ENCODE measurements around the gene FADS2.

FADS2 gene

GRCh38 chr11:61910187-61911127 lies 82.4 kb downstream of the FADS2 start:
- DNase-seq = no peak

- no peak for DNase-seq
Measured at GRCh38 chr11:61911128-61911700, 83.1 kb downstream of the FADS2 start.

DNA sequence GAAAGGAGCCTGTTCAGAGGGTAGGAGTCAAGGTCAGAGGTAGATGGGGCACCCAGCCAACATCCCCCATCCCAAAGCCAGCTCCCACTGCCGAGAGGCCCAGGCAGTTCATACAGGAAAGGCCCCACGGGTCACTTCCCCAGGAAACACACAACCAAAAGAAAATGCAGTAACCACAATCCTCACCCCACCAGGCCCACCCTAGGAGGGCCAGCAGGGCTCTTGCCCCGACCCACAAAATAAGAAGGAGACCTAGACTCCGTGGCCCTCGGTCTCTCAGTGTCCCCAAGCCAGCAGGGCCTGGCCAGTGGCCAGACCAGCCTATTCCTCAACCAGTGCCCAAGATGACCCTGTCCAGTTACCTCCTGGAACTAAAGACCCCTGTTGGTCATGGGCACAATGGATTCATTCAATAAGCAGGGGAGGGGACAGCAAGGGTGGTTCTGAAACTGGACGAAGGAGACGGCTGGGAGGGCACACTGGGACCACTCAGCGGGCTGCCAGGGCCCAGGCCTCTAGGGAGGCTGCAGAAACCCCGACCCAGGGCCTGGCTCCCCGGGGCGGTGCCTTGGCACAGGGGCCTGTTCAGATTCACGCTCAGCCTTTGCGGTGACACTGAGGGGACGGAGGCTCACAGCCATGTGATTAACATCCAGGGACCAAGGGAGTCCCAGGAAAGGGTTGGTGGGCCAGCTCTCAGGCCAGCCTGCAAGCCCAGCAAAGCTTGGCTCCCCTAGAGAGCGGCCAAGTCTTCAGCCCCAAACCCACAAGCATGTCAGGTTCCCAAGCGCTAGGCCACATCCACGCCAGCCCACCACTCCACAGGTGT lies 83.8 kb downstream of the FADS2 start:
- no peak for DNase-seq

DNA sequence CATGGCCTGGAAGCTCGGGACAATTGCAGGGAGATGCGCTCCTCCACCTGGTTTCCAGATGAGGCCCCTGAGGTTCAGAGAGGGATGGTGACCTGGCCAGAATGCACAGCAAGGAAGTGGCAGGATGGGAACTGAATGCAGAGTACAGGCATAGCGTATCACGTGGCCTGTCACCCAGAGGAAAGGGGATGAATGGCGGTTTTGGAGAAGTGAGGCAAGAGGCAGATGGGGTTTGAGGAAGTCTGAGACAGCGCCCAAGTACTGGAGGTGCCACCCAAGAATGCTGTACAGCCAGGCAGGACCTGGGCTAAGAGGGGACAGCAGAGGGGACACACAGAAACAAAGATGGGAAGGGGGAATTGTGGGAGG lies 84.4 kb downstream of the FADS2 start:
- DNase-seq = peak; percentile 89

DNA sequence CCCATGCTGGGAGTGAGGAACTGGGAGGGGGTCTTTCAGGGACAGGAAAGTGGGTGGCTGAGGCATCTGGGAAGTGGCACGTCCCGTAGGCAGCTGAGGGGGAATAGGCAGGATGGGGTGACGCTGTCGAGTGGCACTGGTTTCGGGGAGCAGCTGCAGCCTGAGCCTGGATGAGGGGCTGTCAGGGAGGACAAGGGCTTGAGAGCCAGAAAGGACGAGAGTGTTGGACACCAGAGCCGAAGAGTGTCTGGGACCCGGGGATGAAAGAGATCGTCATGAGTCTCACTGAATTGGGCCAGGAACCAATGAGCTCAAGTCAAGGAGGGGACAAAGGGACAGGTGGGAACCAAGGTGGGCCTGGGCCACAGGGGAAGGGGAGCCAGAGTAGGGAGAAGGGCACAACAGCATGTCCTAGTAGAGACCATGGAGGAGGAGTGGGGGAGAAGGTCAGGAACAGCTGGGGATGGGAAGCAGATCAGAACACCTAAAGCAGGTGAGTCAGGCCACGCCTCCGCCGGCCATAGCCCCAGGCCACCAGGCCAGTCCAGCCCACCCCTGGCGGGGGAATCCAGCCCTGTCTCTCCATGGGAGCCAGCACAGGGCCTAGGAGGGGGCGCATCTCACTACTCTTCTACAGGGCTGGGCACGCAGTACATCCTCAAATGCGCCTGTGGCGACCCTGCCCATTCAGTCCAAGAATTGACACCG lies 85.0 kb downstream of the FADS2 start:
- no peak for DNase-seq

DNA sequence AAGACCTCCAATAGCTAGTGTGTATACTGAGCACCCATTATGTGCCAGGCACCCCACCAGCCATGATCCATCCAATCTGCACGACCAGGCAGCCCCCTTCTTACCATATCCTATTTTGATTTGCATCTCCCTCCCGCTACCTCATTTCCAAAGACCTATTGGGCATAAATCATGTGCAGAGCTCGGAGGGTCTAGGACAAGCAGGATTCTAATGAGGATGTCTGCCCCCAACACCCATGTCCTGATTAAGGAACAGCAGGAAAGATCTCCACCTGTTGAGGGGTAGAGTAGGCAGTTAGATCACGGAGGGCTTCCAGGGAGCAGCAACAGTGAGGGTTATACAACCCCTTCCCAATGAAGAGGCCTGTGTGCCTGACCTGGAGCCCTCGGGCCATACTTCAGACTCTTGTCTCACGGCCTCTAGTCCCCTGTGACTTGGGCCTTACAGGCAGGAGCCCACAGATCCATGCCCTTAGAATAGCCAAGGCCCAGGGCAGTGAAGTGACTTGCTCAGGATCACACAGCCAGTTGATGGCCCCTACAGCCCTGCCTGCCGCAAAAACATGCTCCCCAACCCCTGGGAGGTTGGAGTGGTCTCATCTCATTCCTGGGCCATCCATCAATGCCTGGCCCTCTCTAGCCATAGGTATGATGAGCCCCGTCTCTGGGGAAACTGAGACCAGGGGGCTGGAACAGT lies 85.7 kb downstream of the FADS2 start:
- DNase-seq = no peak

DNA sequence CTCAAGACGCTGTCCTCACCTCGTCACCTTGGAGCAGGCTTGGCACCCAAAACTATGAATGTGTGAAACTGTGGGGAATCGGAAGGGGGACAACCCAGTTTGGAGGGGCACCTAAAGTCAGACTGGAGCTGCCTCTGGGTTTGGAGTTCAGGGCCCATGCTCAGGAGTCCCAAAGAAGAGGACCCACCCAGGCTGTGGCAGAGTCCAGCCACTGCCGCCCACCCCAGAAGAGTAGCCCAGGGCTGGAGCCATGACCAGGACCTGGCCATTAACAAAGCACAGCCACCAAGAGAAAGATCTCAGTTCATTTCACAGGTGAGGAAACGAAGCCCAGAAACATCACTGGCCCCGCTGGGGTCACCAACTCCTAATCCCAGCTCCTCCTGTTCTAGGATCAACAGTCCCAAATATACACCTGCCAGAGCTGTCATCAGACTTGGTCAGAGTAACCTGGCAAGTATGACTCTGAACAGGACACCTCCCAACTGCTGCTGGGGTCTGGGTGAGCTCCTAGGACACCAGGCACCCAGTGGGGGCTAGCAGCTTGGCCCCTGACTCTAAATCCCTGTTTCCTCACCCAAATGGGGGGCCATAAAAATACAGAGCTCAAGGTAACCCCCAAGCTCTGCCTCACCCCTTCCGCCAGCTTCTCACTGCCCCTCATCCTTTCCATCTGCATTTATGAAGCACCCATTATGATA lies 86.5 kb downstream of the FADS2 start:
- no peak for DNase-seq

DNA sequence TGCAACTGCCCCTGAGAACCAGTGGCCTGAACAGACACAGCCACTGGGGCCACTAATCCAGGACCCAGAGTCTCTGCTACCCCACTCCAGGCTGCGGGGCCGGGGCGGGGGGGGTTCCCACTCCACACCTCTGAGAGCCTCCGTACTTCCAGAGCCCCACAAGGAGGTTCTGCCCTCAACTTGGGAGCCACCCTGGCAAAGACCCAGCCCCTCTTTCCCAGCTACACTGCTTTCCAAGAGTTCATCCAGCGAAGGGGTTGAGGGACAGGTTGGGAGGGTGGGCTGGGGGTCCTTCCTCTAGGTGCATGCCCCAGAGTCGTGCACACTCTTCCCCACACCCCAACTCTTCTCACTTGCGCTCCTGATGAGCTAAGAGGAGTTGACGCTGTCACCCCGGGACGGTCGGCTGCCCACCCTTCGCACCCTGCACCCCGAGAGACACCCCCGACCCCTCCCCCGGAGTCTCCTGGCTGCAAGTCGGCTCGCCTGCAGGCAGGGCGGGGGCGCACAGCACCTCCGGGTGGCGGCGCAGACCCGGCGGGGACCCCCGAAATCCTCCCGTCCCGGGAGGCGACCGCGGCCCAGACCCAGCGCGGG lies 88.7 kb downstream of the FADS2 start:
- no peak for DNase-seq
